NT2/D1 (cell line): ENCODE data around the gene SH3BP5.

Experiments used
- DNase-seq: peaks from one replicate; pipeline ENCODE4 v3.0.0-alpha.2; 2011; ENCODE audit warnings: low read depth, low spot score
- H3K27me3 ChIP-seq: 2 replicates; pipeline ENCODE4 v1.6.0; 2011; ENCODE audit warnings: mild to moderate bottlenecking; ENCODE audit not compliant: insufficient read length, insufficient read depth
- H3K36me3 ChIP-seq: 2 replicates; pipeline ENCODE4 v1.6.1; 2011; ENCODE audit warnings: mild to moderate bottlenecking, low read length, mixed read lengths; ENCODE audit not compliant: insufficient read depth, insufficient read length
- H3K4me1 ChIP-seq: 2 replicates; pipeline ENCODE4 v1.5.1; 2011; ENCODE audit not compliant: insufficient read depth, insufficient read length
- H3K4me3 ChIP-seq: 2 replicates; pipeline ENCODE4 v1.5.1; 2011; ENCODE audit warnings: low read depth; ENCODE audit not compliant: insufficient read length
- H3K9ac ChIP-seq: 2 replicates; pipeline ENCODE4 v1.6.0; 2011; ENCODE audit warnings: low read depth; ENCODE audit not compliant: insufficient read length
- H3K9me3 ChIP-seq: 2 replicates; pipeline ENCODE4 v1.5.1; 2011; ENCODE audit warnings: mild to moderate bottlenecking, low read length; ENCODE audit not compliant: insufficient read depth
- SUZ12 ChIP-seq: IDR thresholded peaks from 2 replicates; pipeline ENCODE4 v1.6.1; 2011; ENCODE audit not compliant: insufficient read length, insufficient read depth; ENCODE audit errors: extremely low read depth
- YY1 ChIP-seq: IDR thresholded peaks from 2 replicates; pipeline ENCODE4 v1.6.1; 2011; ENCODE audit not compliant: insufficient read length, insufficient read depth
- ZNF274 ChIP-seq: IDR thresholded peaks from 2 replicates; pipeline ENCODE4 v1.6.1; 2011; ENCODE audit warnings: mild to moderate bottlenecking, low read depth, low read length

The SH3BP5 gene, protein sequence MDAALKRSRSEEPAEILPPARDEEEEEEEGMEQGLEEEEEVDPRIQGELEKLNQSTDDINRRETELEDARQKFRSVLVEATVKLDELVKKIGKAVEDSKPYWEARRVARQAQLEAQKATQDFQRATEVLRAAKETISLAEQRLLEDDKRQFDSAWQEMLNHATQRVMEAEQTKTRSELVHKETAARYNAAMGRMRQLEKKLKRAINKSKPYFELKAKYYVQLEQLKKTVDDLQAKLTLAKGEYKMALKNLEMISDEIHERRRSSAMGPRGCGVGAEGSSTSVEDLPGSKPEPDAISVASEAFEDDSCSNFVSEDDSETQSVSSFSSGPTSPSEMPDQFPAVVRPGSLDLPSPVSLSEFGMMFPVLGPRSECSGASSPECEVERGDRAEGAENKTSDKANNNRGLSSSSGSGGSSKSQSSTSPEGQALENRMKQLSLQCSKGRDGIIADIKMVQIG

GRCh38 chr3:15332405-15333098 is at the start of gene SH3BP5:
Gene SH3BP5, minus strand, starts transcription at chr3:15332586. Its CDS starts 178 bp downstream, at chr3:15332408.
- peak; percentile 70 for DNase-seq
- H3K4me3 ChIP-seq = peak within 1 kb of the TSS; percentile 96
- H3K9me3 ChIP-seq = no peaks in the 10 kb centered on the region
- TF ChIP-seq SUZ12 (no peak), YY1 (no peak), ZNF274 (no peak)
- H3K27me3 ChIP-seq = peaks cover 29% of the 10 kb centered on the region
- peaks cover 25% of the 10 kb centered on the region for H3K36me3 ChIP-seq
- peak within 1 kb of the TSS; percentile 94 for H3K9ac ChIP-seq
- peaks cover 4% of the 10 kb centered on the region for H3K4me1 ChIP-seq

DNA sequence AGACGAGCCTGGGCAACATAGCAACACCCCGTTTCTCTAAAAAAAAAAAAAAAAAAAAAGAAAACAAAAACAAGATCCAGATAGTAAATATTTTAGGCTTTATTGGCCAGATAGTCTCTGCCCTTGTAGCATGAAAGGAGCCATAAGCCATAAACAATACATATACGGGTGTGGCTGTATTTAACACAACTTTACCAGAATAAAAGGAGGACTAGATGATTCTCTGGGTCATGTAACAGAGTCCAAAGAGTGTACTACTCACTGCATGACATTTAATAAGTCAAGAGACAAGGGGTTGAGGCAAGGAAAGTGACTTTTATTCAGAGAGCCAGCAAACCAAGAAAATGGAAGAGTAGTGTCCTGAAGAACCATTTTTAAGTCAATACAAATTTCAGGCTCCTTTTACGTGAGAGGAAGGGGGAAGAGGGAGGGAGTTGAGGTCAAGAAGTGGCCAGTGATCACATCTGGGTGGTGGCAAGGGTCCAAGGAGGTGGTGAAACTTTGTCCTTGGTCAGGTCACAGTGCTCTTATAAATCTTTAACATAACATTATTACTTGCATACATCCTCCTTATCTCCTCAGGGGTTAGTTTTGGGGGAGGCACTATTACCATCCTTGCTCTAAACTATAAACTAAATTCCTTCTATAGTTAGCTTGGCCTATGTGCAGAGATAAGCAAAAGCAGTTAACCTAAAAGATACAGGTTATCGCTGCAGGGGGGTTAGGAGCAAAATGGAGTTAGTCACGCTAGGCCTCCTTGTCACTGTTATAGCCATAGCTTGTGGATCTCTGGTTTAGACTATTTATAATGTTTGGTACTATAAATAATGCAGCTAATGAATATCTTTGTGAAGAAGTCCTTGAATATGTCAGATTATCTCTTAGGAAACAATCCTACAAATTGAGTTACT is 48.8 kb upstream of the SH3BP5 start:
- DNase-seq = no peak
- H3K4me3 ChIP-seq = no peak overlapping the region
- H3K9me3 ChIP-seq = peaks cover 8% of the 10 kb centered on the region
- TF ChIP-seq YY1 (no peak), ZNF274 (no peak), SUZ12 (no peak)
- no peaks in the 10 kb centered on the region for H3K36me3 ChIP-seq
- no peaks in the 10 kb centered on the region for H3K27me3 ChIP-seq
- peaks cover 3% of the 10 kb centered on the region for H3K4me1 ChIP-seq
- H3K9ac ChIP-seq = no peak overlapping the region

DNA sequence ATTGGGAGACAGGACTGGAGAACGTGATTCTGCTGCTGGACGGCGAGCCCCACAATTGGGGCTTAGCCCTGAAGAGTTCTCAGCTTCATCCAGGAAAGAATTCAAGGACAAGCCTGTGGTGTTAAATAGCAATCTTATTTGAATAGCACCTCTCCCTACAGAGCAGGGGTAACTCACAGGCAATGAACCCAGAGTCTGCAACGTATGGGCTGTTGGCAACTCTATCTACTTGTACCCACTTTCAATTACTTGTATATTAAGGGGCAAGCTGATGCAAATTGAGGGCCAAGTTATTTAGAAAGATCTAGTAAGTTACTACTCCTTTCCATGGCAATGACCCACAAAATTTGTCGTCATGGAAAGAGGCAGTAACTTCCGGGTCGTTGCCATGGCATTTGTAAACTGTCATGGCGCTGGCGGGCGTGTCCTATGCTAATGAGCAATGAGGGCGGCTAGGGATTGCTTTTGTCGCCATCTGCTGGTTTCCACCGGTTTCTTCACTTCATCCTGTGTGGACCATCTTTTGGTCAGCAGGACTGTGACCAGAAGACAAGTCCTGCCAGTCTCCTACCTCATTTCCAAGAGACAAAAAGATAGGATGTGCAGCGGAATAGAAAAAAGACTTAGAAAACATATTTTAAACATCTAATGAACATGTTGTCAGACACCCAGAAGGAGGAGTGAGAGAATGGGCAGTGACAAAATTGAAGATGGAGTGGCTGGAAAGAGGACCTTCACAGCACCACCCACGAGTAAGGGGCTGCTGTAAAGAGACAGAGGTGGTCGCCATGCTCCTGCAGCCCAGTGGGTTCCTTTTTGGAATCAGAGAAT is 45.8 kb upstream of the SH3BP5 start:
- peaks cover 3% of the 10 kb centered on the region for H3K4me1 ChIP-seq
- H3K9me3 ChIP-seq = no peaks in the 10 kb centered on the region
- TF ChIP-seq YY1 = peak; percentile 90
- no peak for TF ChIP-seq ZNF274
- TF ChIP-seq SUZ12 = no peak
- H3K4me3 ChIP-seq = no peak overlapping the region
- peak; percentile 92 for DNase-seq
- no peaks in the 10 kb centered on the region for H3K36me3 ChIP-seq
- no peaks in the 10 kb centered on the region for H3K27me3 ChIP-seq
- no peak overlapping the region for H3K9ac ChIP-seq

- H3K9ac ChIP-seq = no peak overlapping the region
- no peaks in the 10 kb centered on the region for H3K36me3 ChIP-seq
- no peak for TF ChIP-seq ZNF274
- no peak for TF ChIP-seq SUZ12
- no peak for TF ChIP-seq YY1
- H3K4me3 ChIP-seq = no peak overlapping the region
- H3K4me1 ChIP-seq = peaks cover 3% of the 10 kb centered on the region
- no peak for DNase-seq
- H3K9me3 ChIP-seq = no peaks in the 10 kb centered on the region
- no peaks in the 10 kb centered on the region for H3K27me3 ChIP-seq
Observed at GRCh38 chr3:15375461-15376000, 43.1 kb upstream of the SH3BP5 start.

DNA sequence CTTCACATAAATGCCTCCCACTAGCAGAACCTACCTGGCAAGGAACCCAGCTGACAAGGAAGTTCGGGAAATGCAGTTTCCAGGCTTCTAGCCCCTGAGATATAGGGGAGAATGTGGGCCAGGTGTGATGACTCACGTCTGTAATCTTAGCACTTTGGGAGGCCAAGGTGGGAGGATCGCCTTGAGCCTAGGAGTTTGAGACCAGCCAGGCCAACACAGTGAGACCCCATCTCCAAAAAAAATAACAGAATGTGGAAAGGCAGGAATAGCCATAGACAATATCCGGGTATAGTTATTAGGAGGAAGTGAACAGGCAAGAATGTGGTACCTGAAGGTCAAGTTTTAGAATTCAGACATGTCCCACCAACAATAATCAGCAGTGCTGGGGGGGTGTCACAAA is 40.5 kb upstream of the SH3BP5 start:
- Histone ChIP-seq H3K4me1 (peaks cover 3% of the 10 kb centered on the region), H3K9ac (no peak overlapping the region), H3K27me3 (no peaks in the 10 kb centered on the region), H3K4me3 (no peak overlapping the region), H3K9me3 (no peaks in the 10 kb centered on the region), H3K36me3 (no peaks in the 10 kb centered on the region)
- TF ChIP-seq YY1 = no peak
- no peak for DNase-seq

DNA sequence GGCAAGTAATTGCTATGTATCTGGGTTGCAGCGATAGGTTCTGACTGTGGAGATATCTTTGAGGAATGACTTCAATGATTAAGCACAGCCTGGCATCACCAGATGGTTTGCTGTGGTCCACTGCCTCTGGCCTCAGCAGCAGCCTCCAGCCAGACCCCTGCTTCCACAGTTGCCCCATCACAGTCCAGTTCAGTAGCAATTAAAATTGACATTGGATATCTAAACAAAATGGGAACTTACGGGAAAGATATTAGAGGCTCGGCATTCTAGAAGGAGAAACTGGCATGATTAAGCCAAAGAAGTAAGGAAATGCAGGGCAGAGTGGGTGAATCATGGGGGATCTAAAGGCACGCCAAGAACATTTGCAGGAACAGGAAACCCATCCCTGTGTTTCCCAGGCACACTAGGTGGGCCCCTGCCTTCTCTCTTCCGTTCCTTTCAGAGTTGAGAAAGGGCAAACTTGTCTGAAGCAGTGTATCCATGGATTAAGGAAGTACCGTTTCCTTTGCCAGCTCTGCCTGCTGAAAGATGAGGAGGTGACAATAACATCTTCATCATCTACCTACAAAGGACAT is 36.3 kb upstream of the SH3BP5 start:
- Histone ChIP-seq H3K36me3 (no peaks in the 10 kb centered on the region), H3K4me1 (no peaks in the 10 kb centered on the region), H3K9ac (no peak overlapping the region), H3K27me3 (no peaks in the 10 kb centered on the region), H3K4me3 (no peak overlapping the region), H3K9me3 (no peaks in the 10 kb centered on the region)
- no peak for DNase-seq
- TF ChIP-seq ZNF274 (no peak), YY1 (no peak), SUZ12 (no peak)
